ENCODE results near the gene CCL7. TPM values are rescaled to one million over a fixed set of nuclear protein-coding genes. Genes with fewer than 3 reads are reported as not detected.
A peak's percentile ranks its signal among the peaks of the same experiment; 100 is the strongest.

Gene CCL7
- total and polyA plus RNA-seq, 2 of the 4 experiments (the other 2 are of a cell fraction), result 0.18 to 0.58 TPM

GRCh38 chr17:34302636-34303035, 32.6 kb downstream of the CCL7 start:
- no peak overlapping the region for H3K4ac ChIP-seq (ENCODE audit: low read depth, low read length)
- no peak overlapping the region for H3K56ac ChIP-seq (ENCODE audit: extremely low read depth, insufficient read depth, low read length)
- no peak overlapping the region for H3K23ac ChIP-seq (ENCODE audit: low read depth, low read length)
- in situ Hi-C loops (cut with MboI; ENCODE audit: low sequenced_read_pairs), result no loop called here
- no peak overlapping the region for H3K14ac ChIP-seq (replicated peaks; ENCODE audit: low read depth, low read length)
- TF ChIP-seq ELK1 (IDR thresholded peaks at IDR 0.05; ENCODE audit: borderline replicate concordance, low read depth, low read length), result no peak
- TF ChIP-seq RAD21 (IDR thresholded peaks at IDR 0.05; ENCODE audit: low read length), result no peak
- no peak for TF ChIP-seq RFX5 (IDR thresholded peaks at IDR 0.05; ENCODE audit: low read depth, low read length)
- no peak for TF ChIP-seq FOS (IDR thresholded peaks at IDR 0.05; ENCODE audit: low read depth, low read length)
- no peak for TF ChIP-seq POLR2A (IDR thresholded peaks at IDR 0.05; ENCODE audit: low read depth, low read length)
- TF ChIP-seq CEBPB (IDR thresholded peaks at IDR 0.05; ENCODE audit: low read depth, low read length), result no peak
- no peak for TF ChIP-seq RCOR1 (IDR thresholded peaks at IDR 0.05; ENCODE audit: insufficient replicate concordance, low read length)
- no peak for TF ChIP-seq USF2 (IDR thresholded peaks at IDR 0.05; ENCODE audit: low read depth, low read length)
- no peak overlapping the region for H3K9ac ChIP-seq (ENCODE audit: low read depth, low read length)
- H3K79me1 ChIP-seq (ENCODE audit: low read depth in 1 of 2, low read length in 2 of 2), result no peaks in the 10 kb centered on the region
- no peak overlapping the region for H3K18ac ChIP-seq (ENCODE audit: low read depth, low read length)
- H2AK5ac ChIP-seq (ENCODE audit: low read depth, low read length), result no peak overlapping the region
- no peak overlapping the region for H2BK5ac ChIP-seq (ENCODE audit: low read depth, low read length, poor library complexity, severe bottlenecking)
- no peaks in the 10 kb centered on the region for H4K20me1 ChIP-seq (ENCODE audit: insufficient read depth, low read length)
- no CpG with 5 or more reads among the region's 1 CpG for WGBS, 2 experiments (ENCODE audit: extremely low coverage in 2 of 2, insufficient read length in 1 of 2)
- intact Hi-C loops (cut with micrococcal nuclease), result no loop called here
- H2AK9ac ChIP-seq (replicated peaks; ENCODE audit: low read depth, low read length, poor library complexity), result no peak overlapping the region
- peak overlapping the region; percentile 39; the same call in 1 of the 2 replicates for H2BK20ac ChIP-seq (ENCODE audit: low read depth, low read length)
- ChIA-PET CTCF (interaction anchor here (1.0 to 2.4 kb wide), 3 partner anchors 25 to 102 kb away, joined by 3 to 9 read pairs (median 3); no protein-coding TSS in a partner anchor), POLR2A (ENCODE audit: unreplicated experiment) (interaction anchor here (1.3 kb wide), 1 partner anchor 50 kb away, joined by 3 read pairs; no protein-coding TSS in a partner anchor)
- dilution Hi-C loops (cut with HindIII; ENCODE audit: low sequenced_read_pairs, unreplicated experiment), result no loop called here
- no peak overlapping the region for H3K4me3 ChIP-seq (ENCODE audit: insufficient read depth, low read depth, low read length)
- no peak overlapping the region for H3K4me2 ChIP-seq (ENCODE audit: low read depth, low read length)
- H3K4me1 ChIP-seq (ENCODE audit: control insufficient read depth, insufficient read depth, low read length), result peaks cover 22% of the 10 kb centered on the region
- no peak overlapping the region for H2AFZ ChIP-seq (replicated peaks; ENCODE audit: low read length, poor library complexity)
- H3K9me1 ChIP-seq (ENCODE audit: insufficient read depth, low read length), result peaks cover 14% of the 10 kb centered on the region
- no peaks in the 10 kb centered on the region for H3K27me3 ChIP-seq (ENCODE audit: control insufficient read depth, insufficient read depth, low read length)
- BruUV-seq (replicated peaks), result no TSS peak
- ATAC-seq (ENCODE audit: low read depth), result no peak
- H3K36me3 ChIP-seq (ENCODE audit: control insufficient read depth, insufficient read depth, low read length), result no peaks in the 10 kb centered on the region
- no peak overlapping the region for H4K91ac ChIP-seq (ENCODE audit: insufficient read depth, low read depth, low read length)
- DNase-seq, result no peak
- H2BK120ac ChIP-seq (ENCODE audit: low read depth, low read length), result no peak overlapping the region
- no peaks in the 10 kb centered on the region for H3K9me3 ChIP-seq (ENCODE audit: control insufficient read depth, insufficient read depth, low read length)
- H3K27ac ChIP-seq (ENCODE audit: insufficient read depth, low read length), result no peak overlapping the region
- no peak overlapping the region for H4K5ac ChIP-seq (ENCODE audit: low read depth, low read length)
- H4K8ac ChIP-seq (ENCODE audit: low read depth in 2 of 2, low read length in 2 of 2), result no peak overlapping the region
- H2BK15ac ChIP-seq (ENCODE audit: low read depth, low read length), result no peak overlapping the region
